Measurements from ENCODE around the gene PPP2R5C.

The PPP2R5C gene

GRCh38 chr14:101865288-101865687 is 103.8 kb downstream of the PPP2R5C start:
- Histone ChIP-seq H4K91ac (ENCODE audit: low read length) (no peak overlapping the region), H3K79me1 (replicated peaks; ENCODE audit: low read length, poor library complexity, severe bottlenecking) (peaks cover 39% of the 10 kb centered on the region), H3K27ac (ENCODE audit: low read length, poor library complexity, severe bottlenecking) (no peak overlapping the region), H3K4me2 (ENCODE audit: low read length, poor library complexity, severe bottlenecking) (no peak overlapping the region), H2AFZ (ENCODE audit: low read depth, low read length) (no peak overlapping the region), H3K9me3 (ENCODE audit: control insufficient read depth, low read length) (no peaks in the 10 kb centered on the region), H3K4me1 (ENCODE audit: control insufficient read depth, insufficient read depth, low read depth, low read length) (peaks cover 12% of the 10 kb centered on the region), H2BK5ac (ENCODE audit: low read depth, low read length, poor library complexity, severe bottlenecking) (no peak overlapping the region), H3K4me3 (ENCODE audit: insufficient read depth in 1 of 2, low read depth in 1 of 2, low read length in 2 of 2) (no peak overlapping the region), H4K8ac (ENCODE audit: low read length) (no peak overlapping the region), H2BK15ac (ENCODE audit: low read depth, poor library complexity, severe bottlenecking) (no peak overlapping the region), H3K27me3 (ENCODE audit: control insufficient read depth in 1 of 2, insufficient read depth in 1 of 2, low read length in 2 of 2) (no peaks in the 10 kb centered on the region), H3K36me3 (ENCODE audit: control insufficient read depth in 1 of 2, insufficient read depth in 2 of 2, low read depth in 1 of 2, low read length in 2 of 2) (peaks cover 7 to 10% of the 10 kb centered on the region in 2 experiments), H3K14ac (ENCODE audit: low read length in 2 of 2) (no peak overlapping the region), H3K9ac (ENCODE audit: low read length) (no peak overlapping the region), H2BK12ac (ENCODE audit: low read length in 2 of 2) (no peak overlapping the region), H2BK120ac (ENCODE audit: low read depth, low read length) (no peak overlapping the region), H3K23ac (ENCODE audit: low read length in 2 of 2) (peak overlapping the region in 1 of 2 experiments; percentile 9), H2AK5ac (ENCODE audit: low read length, severe bottlenecking) (no peak overlapping the region), H3K4ac (ENCODE audit: low read depth in 1 of 2, low read length in 2 of 2) (no peak overlapping the region), H3K18ac (ENCODE audit: low read depth in 1 of 2, low read length in 2 of 2) (no peak overlapping the region)
- WGBS, result 98% methylated on average over 9 of the region's 9 CpGs
- DNase-seq, result no peak

GRCh38 chr14:101867854-101868253 is 106.3 kb downstream of the PPP2R5C start:
- Histone ChIP-seq H2AFZ (ENCODE audit: low read depth, low read length) (no peak overlapping the region), H3K79me1 (replicated peaks; ENCODE audit: low read length, poor library complexity, severe bottlenecking) (peaks cover 41% of the 10 kb centered on the region), H4K91ac (ENCODE audit: low read length) (no peak overlapping the region), H3K4me2 (ENCODE audit: low read length, poor library complexity, severe bottlenecking) (no peak overlapping the region), H3K27me3 (ENCODE audit: control insufficient read depth in 1 of 2, insufficient read depth in 1 of 2, low read length in 2 of 2) (no peaks in the 10 kb centered on the region), H3K4me1 (ENCODE audit: control insufficient read depth, insufficient read depth, low read depth, low read length) (peaks cover 9% of the 10 kb centered on the region), H3K23ac (ENCODE audit: low read length in 2 of 2) (no peak overlapping the region), H2BK12ac (ENCODE audit: low read length in 2 of 2) (no peak overlapping the region), H3K4me3 (ENCODE audit: insufficient read depth in 1 of 2, low read depth in 1 of 2, low read length in 2 of 2) (no peak overlapping the region), H2BK120ac (ENCODE audit: low read depth, low read length) (no peak overlapping the region), H2AK5ac (ENCODE audit: low read length, severe bottlenecking) (no peak overlapping the region), H3K27ac (ENCODE audit: low read length, poor library complexity, severe bottlenecking) (no peak overlapping the region), H3K9me3 (ENCODE audit: control insufficient read depth, low read length) (no peaks in the 10 kb centered on the region), H2BK15ac (ENCODE audit: low read depth, poor library complexity, severe bottlenecking) (no peak overlapping the region), H2BK5ac (ENCODE audit: low read depth, low read length, poor library complexity, severe bottlenecking) (no peak overlapping the region), H3K18ac (ENCODE audit: low read depth in 1 of 2, low read length in 2 of 2) (no peak overlapping the region), H3K9ac (ENCODE audit: low read length) (no peak overlapping the region), H4K8ac (ENCODE audit: low read length) (no peak overlapping the region), H3K36me3 (ENCODE audit: control insufficient read depth in 1 of 2, insufficient read depth in 2 of 2, low read depth in 1 of 2, low read length in 2 of 2) (peaks cover 7% of the 10 kb centered on the region in 2 experiments), H3K14ac (ENCODE audit: low read length in 2 of 2) (no peak overlapping the region), H3K4ac (ENCODE audit: low read depth in 1 of 2, low read length in 2 of 2) (no peak overlapping the region)
- DNase-seq, result no peak
- WGBS, result 97% methylated on average over 4 of the region's 4 CpGs

DNA sequence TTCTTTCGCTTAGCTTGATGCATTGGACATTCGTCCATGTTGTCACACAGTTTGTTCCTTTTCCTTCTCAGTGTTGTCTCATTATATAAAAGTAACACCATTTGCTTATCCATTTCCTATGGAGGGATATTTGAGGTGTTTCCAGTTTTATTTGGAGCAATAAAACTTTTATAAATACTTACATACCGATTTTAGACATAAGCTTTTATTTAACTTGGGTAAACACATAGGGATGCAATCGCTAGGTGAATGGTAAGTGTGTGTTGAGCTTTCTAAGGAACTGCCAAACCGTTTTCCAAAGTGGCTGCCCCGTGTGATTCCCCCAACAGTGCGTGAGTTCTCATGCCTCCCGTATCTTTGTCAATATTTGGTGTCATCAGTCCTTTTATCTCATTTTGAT is 107.7 kb downstream of the PPP2R5C start:
- H3K9me3 ChIP-seq (ENCODE audit: control insufficient read depth, low read length), result no peaks in the 10 kb centered on the region
- no peak overlapping the region for H3K4me3 ChIP-seq (ENCODE audit: insufficient read depth in 1 of 2, low read depth in 1 of 2, low read length in 2 of 2)
- H4K8ac ChIP-seq (ENCODE audit: low read length), result no peak overlapping the region
- H3K4ac ChIP-seq (ENCODE audit: low read depth in 1 of 2, low read length in 2 of 2), result no peak overlapping the region
- no peak overlapping the region for H4K91ac ChIP-seq (ENCODE audit: low read length)
- H3K14ac ChIP-seq (ENCODE audit: low read length in 2 of 2), result no peak overlapping the region
- no peak overlapping the region for H2BK15ac ChIP-seq (ENCODE audit: low read depth, poor library complexity, severe bottlenecking)
- H3K18ac ChIP-seq (ENCODE audit: low read depth in 1 of 2, low read length in 2 of 2), result no peak overlapping the region
- no peak overlapping the region for H2BK12ac ChIP-seq (ENCODE audit: low read length in 2 of 2)
- no peak overlapping the region for H3K27ac ChIP-seq (ENCODE audit: low read length, poor library complexity, severe bottlenecking)
- H2BK5ac ChIP-seq (ENCODE audit: low read depth, low read length, poor library complexity, severe bottlenecking), result no peak overlapping the region
- no peak overlapping the region for H3K4me2 ChIP-seq (ENCODE audit: low read length, poor library complexity, severe bottlenecking)
- H3K79me1 ChIP-seq (replicated peaks; ENCODE audit: low read length, poor library complexity, severe bottlenecking), result peaks cover 42% of the 10 kb centered on the region
- H2AK5ac ChIP-seq (ENCODE audit: low read length, severe bottlenecking), result no peak overlapping the region
- no peak for DNase-seq
- H3K9ac ChIP-seq (ENCODE audit: low read length), result no peak overlapping the region
- no peaks in the 10 kb centered on the region for H3K27me3 ChIP-seq (ENCODE audit: control insufficient read depth in 1 of 2, insufficient read depth in 1 of 2, low read length in 2 of 2)
- WGBS, result 100% methylated on average over 5 of the region's 8 CpGs
- H2AFZ ChIP-seq (ENCODE audit: low read depth, low read length), result no peak overlapping the region
- no peak overlapping the region for H2BK120ac ChIP-seq (ENCODE audit: low read depth, low read length)
- H3K36me3 ChIP-seq (ENCODE audit: control insufficient read depth in 1 of 2, insufficient read depth in 2 of 2, low read depth in 1 of 2, low read length in 2 of 2), result peaks cover 4 to 7% of the 10 kb centered on the region in 2 experiments
- H3K23ac ChIP-seq (ENCODE audit: low read length in 2 of 2), result no peak overlapping the region
- peaks cover 9% of the 10 kb centered on the region for H3K4me1 ChIP-seq (ENCODE audit: control insufficient read depth, insufficient read depth, low read depth, low read length)

DNA sequence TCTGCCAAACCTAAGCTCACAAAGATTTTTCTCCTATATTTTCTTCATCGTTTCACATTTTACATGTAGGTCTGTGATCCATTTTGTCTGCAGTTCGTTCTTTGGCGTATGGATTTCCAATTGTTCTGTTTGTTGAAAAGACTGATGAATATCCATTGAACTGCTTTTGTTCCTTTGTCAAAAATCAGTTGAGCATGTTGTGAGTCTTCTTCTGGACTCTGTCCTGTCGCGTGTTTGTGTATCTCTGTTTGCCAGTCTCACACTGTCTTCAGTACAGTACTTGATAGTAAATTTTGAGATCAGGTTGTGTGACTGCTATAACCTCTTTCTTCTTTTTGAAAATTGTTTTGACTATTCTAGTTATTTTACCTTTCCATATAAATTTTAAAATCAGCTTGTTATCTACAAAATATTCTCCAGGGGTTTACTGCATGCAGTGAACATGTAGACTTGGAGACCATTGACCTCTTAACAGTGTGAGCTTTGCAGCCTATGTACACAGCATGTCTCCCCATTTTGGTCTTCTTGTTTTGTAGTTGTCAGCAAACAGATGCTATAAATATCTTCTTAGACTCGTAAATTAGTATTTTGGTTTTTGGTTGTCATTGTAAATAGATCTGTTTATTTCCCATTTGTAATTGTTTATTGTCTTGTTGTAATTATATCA is 108.9 kb downstream of the PPP2R5C start:
- 97% methylated on average over 5 of the region's 6 CpGs for WGBS
- Histone ChIP-seq H2AFZ (ENCODE audit: low read depth, low read length) (no peak overlapping the region), H4K91ac (ENCODE audit: low read length) (no peak overlapping the region), H3K27me3 (ENCODE audit: control insufficient read depth in 1 of 2, insufficient read depth in 1 of 2, low read length in 2 of 2) (no peaks in the 10 kb centered on the region), H3K9me3 (ENCODE audit: control insufficient read depth, low read length) (no peaks in the 10 kb centered on the region), H3K9ac (ENCODE audit: low read length) (no peak overlapping the region), H3K4me2 (ENCODE audit: low read length, poor library complexity, severe bottlenecking) (no peak overlapping the region), H3K27ac (ENCODE audit: low read length, poor library complexity, severe bottlenecking) (no peak overlapping the region), H2BK12ac (ENCODE audit: low read length in 2 of 2) (no peak overlapping the region), H3K4ac (ENCODE audit: low read depth in 1 of 2, low read length in 2 of 2) (no peak overlapping the region), H3K4me1 (ENCODE audit: control insufficient read depth, insufficient read depth, low read depth, low read length) (peaks cover 3% of the 10 kb centered on the region), H3K4me3 (ENCODE audit: insufficient read depth in 1 of 2, low read depth in 1 of 2, low read length in 2 of 2) (no peak overlapping the region), H2AK5ac (ENCODE audit: low read length, severe bottlenecking) (no peak overlapping the region), H4K8ac (ENCODE audit: low read length) (no peak overlapping the region), H3K14ac (ENCODE audit: low read length in 2 of 2) (no peak overlapping the region), H3K36me3 (ENCODE audit: control insufficient read depth in 1 of 2, insufficient read depth in 2 of 2, low read depth in 1 of 2, low read length in 2 of 2) (no peaks in the 10 kb centered on the region), H3K23ac (ENCODE audit: low read length in 2 of 2) (no peak overlapping the region), H2BK5ac (ENCODE audit: low read depth, low read length, poor library complexity, severe bottlenecking) (no peak overlapping the region), H3K18ac (ENCODE audit: low read depth in 1 of 2, low read length in 2 of 2) (no peak overlapping the region), H3K79me1 (replicated peaks; ENCODE audit: low read length, poor library complexity, severe bottlenecking) (peaks cover 35% of the 10 kb centered on the region), H2BK120ac (ENCODE audit: low read depth, low read length) (no peak overlapping the region), H2BK15ac (ENCODE audit: low read depth, poor library complexity, severe bottlenecking) (no peak overlapping the region)
- no peak for DNase-seq

Measured in mesenchymal stem cell (in vitro differentiated cells and primary cell).